K562 (cell line): Measurements from ENCODE around the gene FAF2. TPM values are rescaled to one million over a fixed set of nuclear protein-coding genes. Genes with fewer than 3 reads are reported as not detected.

Experiments
- KAT2B ChIP-seq: IDR thresholded peaks from one replicate; pipeline ENCODE4 v1.6.1; 2012; ENCODE audit warnings: low read depth, mild to moderate bottlenecking, control low read depth, inconsistent platforms, low read length, moderate library complexity
- KLF6 ChIP-seq: fragments of 250-450 bp; sonication (Bioruptor Pico); IDR thresholded peaks from 2 replicates; pipeline ENCODE4 v1.4.0; 2020; ENCODE audit warnings: mild to moderate bottlenecking, moderate library complexity, borderline replicate concordance
- L3MBTL2 ChIP-seq: fragments of 450-650 bp; IDR thresholded peaks from 2 replicates; pipeline ENCODE4 v1.6.1; 2016; ENCODE audit warnings: mild to moderate bottlenecking, moderate library complexity
- MEIS2 ChIP-seq: fragments of 450-650 bp; IDR thresholded peaks from 2 replicates; pipeline ENCODE4 v1.6.1; 2014; ENCODE audit warnings: mild to moderate bottlenecking; ENCODE audit not compliant: partially characterized antibody
- MTA2 ChIP-seq: fragments of 450-650 bp; IDR thresholded peaks from 2 replicates; pipeline ENCODE4 v1.6.1; 2016; ENCODE audit warnings: low read depth
- MTF1 ChIP-seq: fragments of 250-450 bp; sonication (Bioruptor Pico); IDR thresholded peaks from 2 replicates; pipeline ENCODE4 v1.9.0; 2021; ENCODE audit warnings: moderate library complexity, mild to moderate bottlenecking, inconsistent platforms, borderline replicate concordance
- NFE2 ChIP-seq: IDR thresholded peaks from 2 replicates; pipeline ENCODE4 v1.6.1; 2014; ENCODE audit warnings: antibody characterized with exemption, low read depth
- NR2F6 ChIP-seq: fragments of 450-650 bp; formaldehyde crosslinking; IDR thresholded peaks from 2 replicates; pipeline ENCODE4 v1.4.0; 2020; ENCODE audit warnings: mild to moderate bottlenecking
- PCBP1 ChIP-seq: fragments of 200-400 bp; formaldehyde crosslinking; IDR thresholded peaks from 2 replicates; pipeline ENCODE4 v1.6.1; 2018; ENCODE audit warnings: mild to moderate bottlenecking, low read depth, low read length; ENCODE audit not compliant: poor library complexity, severe bottlenecking
- RCOR1 ChIP-seq, 2 experiments: IDR thresholded peaks; 2 replicates each; pipeline ENCODE4 v1.6.1; 2012; ENCODE audit warnings: low read depth in 2 of 2, low read length in 2 of 2, borderline replicate concordance in 1 of 2, improper control_type of control experiment in 1 of 2
- SETDB1 ChIP-seq: IDR thresholded peaks from one replicate; pipeline ENCODE4 v1.6.1; 2012; ENCODE audit warnings: low read length, control low read depth, inconsistent platforms
- TCFL5 ChIP-seq: fragments of 250-450 bp; sonication (Bioruptor Pico); conservative IDR thresholded peaks from 2 replicates; pipeline ENCODE4 v1.6.1; 2021; ENCODE audit warnings: mild to moderate bottlenecking, moderate library complexity, matching md5 sums
- TEAD4 ChIP-seq, 2 experiments: sonication (generic) in 1 of 2; formaldehyde crosslinking in 1 of 2; IDR thresholded peaks; 2 replicates each; pipeline versions ENCODE4 v1.6.1 to v1.8.0; 2012 to 2022; ENCODE audit warnings: borderline replicate concordance in 1 of 2, inconsistent platforms in 1 of 2, low read length in 1 of 2, mild to moderate bottlenecking in 1 of 2, missing genetic modification reagents in 1 of 2
- ZNF354B ChIP-seq: fragments of 250-450 bp; sonication (Bioruptor Pico); IDR thresholded peaks from 2 replicates; pipeline ENCODE4 v1.4.0; 2020
- ZNF696 ChIP-seq: fragments of 250-450 bp; sonication (Bioruptor Pico); conservative IDR thresholded peaks from 2 replicates; pipeline ENCODE4 v1.4.0; 2020; ENCODE audit warnings: mild to moderate bottlenecking, moderate library complexity
- ZNF75A ChIP-seq: fragments of 450-650 bp; formaldehyde crosslinking; IDR thresholded peaks from 2 replicates; pipeline ENCODE4 v1.4.0; 2020; ENCODE audit warnings: mild to moderate bottlenecking
- polyA plus RNA-seq, 8 experiments: library from polyadenylated mRNA; depleted of rRNA in 4 of 8; stranded (reverse) in 5 of 8; unstranded in 3 of 8; fragments of >200 nt; fragmentation: Nextera tagmentation in 2 of 8; fragmentation: Illumina TruSeq in 1 of 8; extraction: Ambion mirVana in 2 of 8; extraction: Trizol in 1 of 8; gene quantifications; 2 replicates each; pipeline versions ENCODE4 v1.2.1 to v1.2.3, GENCODE V29; 2011 to 2014; ENCODE audit warnings: inconsistent platforms in 1 of 8, missing spikeins in 1 of 8
- total RNA-seq, 7 experiments: library from RNA; depleted of rRNA in 6 of 7; stranded (reverse); fragments of >200 nt in 6 of 7; fragmentation: Illumina TruSeq in 2 of 7; extraction: Trizol in 2 of 7; gene quantifications; 2 replicates each; pipeline versions ENCODE4 v1.2.1 to v1.2.3, GENCODE V29; 2011 to 2021; ENCODE audit warnings: low replicate concordance in 1 of 7
- TF ChIP-seq, protein P1 (sequence below): fragments of 250-450 bp; sonication (Bioruptor Pico); IDR thresholded peaks from 2 replicates; pipeline ENCODE4 v1.8.0; 2022; ENCODE audit warnings: moderate library complexity, mild to moderate bottlenecking, inconsistent platforms
- TF ChIP-seq, protein P2 (sequence below), 3 experiments: fragments of 200-800 bp in 1 of 3; fragments of 250-450 bp in 1 of 3; fragments of 450-650 bp in 1 of 3; sonication (Bioruptor Pico) in 1 of 3; sonication (Bioruptor generic) in 1 of 3; formaldehyde crosslinking in 1 of 3; IDR thresholded peaks; 2 replicates each; pipeline versions ENCODE4 v1.6.1 to v1.8.0; 2016 to 2022; ENCODE audit warnings: mild to moderate bottlenecking in 2 of 3, missing genetic modification characterization in 2 of 3, missing compliant biosample characterization in 1 of 3, moderate library complexity in 1 of 3
- TF ChIP-seq, protein P3 (sequence below): sonication (generic); formaldehyde crosslinking; IDR thresholded peaks from 2 replicates; pipeline ENCODE4 v1.8.0; 2022; ENCODE audit warnings: missing genetic modification reagents, mild to moderate bottlenecking, borderline replicate concordance
- TF ChIP-seq, protein P4 (sequence below): sonication (generic); formaldehyde crosslinking; IDR thresholded peaks from 2 replicates; pipeline ENCODE4 v1.8.1; 2022; ENCODE audit warnings: missing genetic modification reagents

Gene FAF2
- total and polyA plus RNA-seq, 9 of the 15 experiments (the other 6 are each of a cell fraction or from before 2014, with no cell fraction given) = 25.0 to 44.6 (median 36.1) TPM

DNA sequence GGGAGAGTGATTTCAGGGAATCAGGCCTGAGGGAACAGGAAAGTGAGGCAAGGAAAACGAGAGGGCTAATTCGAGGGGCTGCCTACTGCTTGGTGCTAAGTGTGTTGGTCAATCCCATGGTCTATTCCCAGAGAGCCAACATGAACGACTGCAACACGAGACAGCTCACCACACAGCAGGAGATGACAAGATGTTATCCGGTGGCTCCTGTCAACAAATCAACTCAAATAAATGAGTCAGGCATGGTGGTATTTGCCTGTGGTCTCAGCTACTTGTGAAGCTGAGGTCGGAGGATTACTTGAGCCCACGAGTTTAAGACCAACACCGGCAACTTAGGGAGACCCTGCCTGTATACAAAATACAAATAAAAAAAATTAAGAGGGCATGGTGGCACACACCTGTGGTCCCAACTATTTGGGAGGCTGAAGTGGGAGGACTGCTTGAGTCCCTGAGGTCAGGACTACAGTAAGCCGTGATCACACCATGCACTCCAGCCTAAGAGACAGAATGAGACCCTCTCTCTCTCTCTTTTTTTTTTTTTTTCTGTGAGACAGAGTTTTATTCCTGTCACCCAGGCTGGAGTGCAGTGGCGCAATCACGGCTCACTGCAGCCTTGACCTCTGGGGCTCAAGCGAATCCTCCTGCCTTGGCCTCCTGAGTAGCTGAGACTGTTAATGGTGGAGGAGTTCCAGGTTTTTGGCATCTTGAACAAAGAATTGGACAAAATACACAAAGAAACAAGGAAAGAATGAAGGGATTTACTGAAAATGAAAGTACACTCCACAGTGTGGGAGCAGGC lies 9.0 kb upstream of the FAF2 start (continued):
- no peak for TF ChIP-seq TCFL5
- no peak for TF ChIP-seq MTA2
- TF ChIP-seq KAT2B = no peak
- TF ChIP-seq NFE2 = no peak
- TF ChIP-seq, protein P1, sequence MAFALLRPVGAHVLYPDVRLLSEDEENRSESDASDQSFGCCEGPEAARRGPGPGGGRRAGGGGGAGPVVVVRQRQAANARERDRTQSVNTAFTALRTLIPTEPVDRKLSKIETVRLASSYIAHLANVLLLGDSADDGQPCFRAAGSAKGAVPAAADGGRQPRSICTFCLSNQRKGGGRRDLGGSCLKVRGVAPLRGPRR (CRISPR knock-in tag) = no peak
- no peak for TF ChIP-seq ZNF75A
- TF ChIP-seq SETDB1 = no peak
- TF ChIP-seq, protein P2, sequence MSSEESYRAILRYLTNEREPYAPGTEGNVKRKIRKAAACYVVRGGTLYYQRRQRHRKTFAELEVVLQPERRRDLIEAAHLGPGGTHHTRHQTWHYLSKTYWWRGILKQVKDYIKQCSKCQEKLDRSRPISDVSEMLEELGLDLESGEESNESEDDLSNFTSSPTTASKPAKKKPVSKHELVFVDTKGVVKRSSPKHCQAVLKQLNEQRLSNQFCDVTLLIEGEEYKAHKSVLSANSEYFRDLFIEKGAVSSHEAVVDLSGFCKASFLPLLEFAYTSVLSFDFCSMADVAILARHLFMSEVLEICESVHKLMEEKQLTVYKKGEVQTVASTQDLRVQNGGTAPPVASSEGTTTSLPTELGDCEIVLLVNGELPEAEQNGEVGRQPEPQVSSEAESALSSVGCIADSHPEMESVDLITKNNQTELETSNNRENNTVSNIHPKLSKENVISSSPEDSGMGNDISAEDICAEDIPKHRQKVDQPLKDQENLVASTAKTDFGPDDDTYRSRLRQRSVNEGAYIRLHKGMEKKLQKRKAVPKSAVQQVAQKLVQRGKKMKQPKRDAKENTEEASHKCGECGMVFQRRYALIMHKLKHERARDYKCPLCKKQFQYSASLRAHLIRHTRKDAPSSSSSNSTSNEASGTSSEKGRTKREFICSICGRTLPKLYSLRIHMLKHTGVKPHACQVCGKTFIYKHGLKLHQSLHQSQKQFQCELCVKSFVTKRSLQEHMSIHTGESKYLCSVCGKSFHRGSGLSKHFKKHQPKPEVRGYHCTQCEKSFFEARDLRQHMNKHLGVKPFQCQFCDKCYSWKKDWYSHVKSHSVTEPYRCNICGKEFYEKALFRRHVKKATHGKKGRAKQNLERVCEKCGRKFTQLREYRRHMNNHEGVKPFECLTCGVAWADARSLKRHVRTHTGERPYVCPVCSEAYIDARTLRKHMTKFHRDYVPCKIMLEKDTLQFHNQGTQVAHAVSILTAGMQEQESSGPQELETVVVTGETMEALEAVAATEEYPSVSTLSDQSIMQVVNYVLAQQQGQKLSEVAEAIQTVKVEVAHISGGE (CRISPR knock-in tag; IDR thresholded peaks at IDR 0.05) = no peak
- peak in 1 of 2 experiments; percentile 55; a peak in 2 of 4 replicates for TF ChIP-seq RCOR1 (IDR thresholded peaks at IDR 0.05; ENCODE audit: borderline replicate concordance in 1 of 2, low read depth in 2 of 2, low read length in 2 of 2)
- TF ChIP-seq KLF6 = no peak
- TF ChIP-seq L3MBTL2 = peak; percentile 48; the same call in 1 of the 2 replicates
- TF ChIP-seq ZNF696 (CRISPR knock-in tag) = no peak
- TF ChIP-seq MTF1 (CRISPR knock-in tag) = no peak
- TF ChIP-seq NR2F6 (CRISPR knock-in tag) = no peak
- TF ChIP-seq, protein P3, sequence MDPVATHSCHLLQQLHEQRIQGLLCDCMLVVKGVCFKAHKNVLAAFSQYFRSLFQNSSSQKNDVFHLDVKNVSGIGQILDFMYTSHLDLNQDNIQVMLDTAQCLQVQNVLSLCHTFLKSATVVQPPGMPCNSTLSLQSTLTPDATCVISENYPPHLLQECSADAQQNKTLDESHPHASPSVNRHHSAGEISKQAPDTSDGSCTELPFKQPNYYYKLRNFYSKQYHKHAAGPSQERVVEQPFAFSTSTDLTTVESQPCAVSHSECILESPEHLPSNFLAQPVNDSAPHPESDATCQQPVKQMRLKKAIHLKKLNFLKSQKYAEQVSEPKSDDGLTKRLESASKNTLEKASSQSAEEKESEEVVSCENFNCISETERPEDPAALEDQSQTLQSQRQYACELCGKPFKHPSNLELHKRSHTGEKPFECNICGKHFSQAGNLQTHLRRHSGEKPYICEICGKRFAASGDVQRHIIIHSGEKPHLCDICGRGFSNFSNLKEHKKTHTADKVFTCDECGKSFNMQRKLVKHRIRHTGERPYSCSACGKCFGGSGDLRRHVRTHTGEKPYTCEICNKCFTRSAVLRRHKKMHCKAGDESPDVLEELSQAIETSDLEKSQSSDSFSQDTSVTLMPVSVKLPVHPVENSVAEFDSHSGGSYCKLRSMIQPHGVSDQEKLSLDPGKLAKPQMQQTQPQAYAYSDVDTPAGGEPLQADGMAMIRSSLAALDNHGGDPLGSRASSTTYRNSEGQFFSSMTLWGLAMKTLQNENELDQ (CRISPR knock-in tag) = no peak
- no peak for TF ChIP-seq ZNF354B (CRISPR knock-in tag)
- TF ChIP-seq, protein P4, sequence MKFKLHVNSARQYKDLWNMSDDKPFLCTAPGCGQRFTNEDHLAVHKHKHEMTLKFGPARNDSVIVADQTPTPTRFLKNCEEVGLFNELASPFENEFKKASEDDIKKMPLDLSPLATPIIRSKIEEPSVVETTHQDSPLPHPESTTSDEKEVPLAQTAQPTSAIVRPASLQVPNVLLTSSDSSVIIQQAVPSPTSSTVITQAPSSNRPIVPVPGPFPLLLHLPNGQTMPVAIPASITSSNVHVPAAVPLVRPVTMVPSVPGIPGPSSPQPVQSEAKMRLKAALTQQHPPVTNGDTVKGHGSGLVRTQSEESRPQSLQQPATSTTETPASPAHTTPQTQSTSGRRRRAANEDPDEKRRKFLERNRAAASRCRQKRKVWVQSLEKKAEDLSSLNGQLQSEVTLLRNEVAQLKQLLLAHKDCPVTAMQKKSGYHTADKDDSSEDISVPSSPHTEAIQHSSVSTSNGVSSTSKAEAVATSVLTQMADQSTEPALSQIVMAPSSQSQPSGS (CRISPR knock-in tag) = no peak
- TF ChIP-seq PCBP1 = no peak
- TF ChIP-seq MEIS2 = peak; percentile 94
- TF ChIP-seq TEAD4 (IDR thresholded peaks at IDR 0.05; ENCODE audit: low read length) = peak; percentile 65
- no peak for TF ChIP-seq TEAD4 (CRISPR knock-in tag; IDR thresholded peaks at IDR 0.05; ENCODE audit: borderline replicate concordance)
